NB4 (cell line): ENCODE data around the gene FMNL3.

Experiments
- MYC ChIP-seq: IDR thresholded peaks from 2 replicates; pipeline ENCODE4 v1.6.1; 2011; ENCODE audit warnings: low read depth, low read length
- POLR2A ChIP-seq: IDR thresholded peaks from 2 replicates; pipeline ENCODE4 v1.6.1; 2011; ENCODE audit warnings: mild to moderate bottlenecking; ENCODE audit not compliant: insufficient read length; ENCODE audit errors: extremely low read depth
- TF ChIP-seq, protein P1 (sequence below): IDR thresholded peaks from one replicate; pipeline ENCODE4 v1.5.1; 2012; ENCODE audit warnings: low read depth, low read length

DNA sequence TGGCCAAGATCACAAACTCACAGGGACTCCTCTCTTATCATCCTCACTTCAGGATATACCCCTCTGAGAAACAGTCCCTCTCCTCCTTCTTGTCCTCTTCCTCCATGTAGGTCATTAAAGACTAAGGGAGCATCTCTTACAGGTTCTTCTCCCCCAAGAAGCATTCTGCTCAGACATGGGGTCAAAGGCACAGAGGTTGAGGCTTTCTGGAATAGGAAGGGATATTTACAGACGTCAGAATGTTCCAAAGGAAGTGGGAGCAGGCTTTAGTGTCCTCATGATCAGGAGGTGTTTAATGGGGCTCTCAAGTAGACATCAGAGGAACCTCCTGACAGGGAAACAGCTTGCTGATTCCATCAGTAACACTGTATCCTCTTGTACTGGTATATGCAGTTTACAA is 47.5 kb downstream of the FMNL3 start:
- TF ChIP-seq, protein P1, sequence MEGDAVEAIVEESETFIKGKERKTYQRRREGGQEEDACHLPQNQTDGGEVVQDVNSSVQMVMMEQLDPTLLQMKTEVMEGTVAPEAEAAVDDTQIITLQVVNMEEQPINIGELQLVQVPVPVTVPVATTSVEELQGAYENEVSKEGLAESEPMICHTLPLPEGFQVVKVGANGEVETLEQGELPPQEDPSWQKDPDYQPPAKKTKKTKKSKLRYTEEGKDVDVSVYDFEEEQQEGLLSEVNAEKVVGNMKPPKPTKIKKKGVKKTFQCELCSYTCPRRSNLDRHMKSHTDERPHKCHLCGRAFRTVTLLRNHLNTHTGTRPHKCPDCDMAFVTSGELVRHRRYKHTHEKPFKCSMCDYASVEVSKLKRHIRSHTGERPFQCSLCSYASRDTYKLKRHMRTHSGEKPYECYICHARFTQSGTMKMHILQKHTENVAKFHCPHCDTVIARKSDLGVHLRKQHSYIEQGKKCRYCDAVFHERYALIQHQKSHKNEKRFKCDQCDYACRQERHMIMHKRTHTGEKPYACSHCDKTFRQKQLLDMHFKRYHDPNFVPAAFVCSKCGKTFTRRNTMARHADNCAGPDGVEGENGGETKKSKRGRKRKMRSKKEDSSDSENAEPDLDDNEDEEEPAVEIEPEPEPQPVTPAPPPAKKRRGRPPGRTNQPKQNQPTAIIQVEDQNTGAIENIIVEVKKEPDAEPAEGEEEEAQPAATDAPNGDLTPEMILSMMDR, result no peak
- TF ChIP-seq MYC, result no peak
- no peak for TF ChIP-seq POLR2A
